Heart left ventricle (tissue), 16 donors: ENCODE data around the gene SRXN1. TPM values are rescaled to one million over a fixed set of nuclear protein-coding genes. Genes with fewer than 3 reads are reported as not detected.

ENCODE experiments used
- ATAC-seq, 4 donors: fragments of 200-7000 bp; cut with Tn5 transposase; one replicate each; pipeline ENCODE4 v1.9.1; 2020 to 2022; ENCODE audit warnings: moderate library complexity in 4 of 4, mild to moderate bottlenecking in 3 of 4, moderate number of reproducible peaks in 1 of 4
- DNase-seq, 5 donors: peaks; one replicate each; pipeline ENCODE4 v3.0.0-alpha.2; 2020
- H3K27ac ChIP-seq, 12 donors: fragments of 200-600 bp; sonication (generic) in 4 of 12; one replicate each; pipeline versions ENCODE4 v1.5.0 to v1.8.0; 2016 to 2022; ENCODE audit warnings: mild to moderate bottlenecking in 2 of 12
- H3K27me3 ChIP-seq, 9 donors: fragments of 200-600 bp; sonication (generic) in 2 of 9; one replicate each; pipeline versions ENCODE4 v1.5.1 to v1.8.0; 2016 to 2022; ENCODE audit warnings: mild to moderate bottlenecking in 3 of 9
- H3K36me3 ChIP-seq, 9 donors: fragments of 200-600 bp; sonication (generic) in 2 of 9; one replicate each; pipeline versions ENCODE4 v1.5.0 to v1.8.0; 2018 to 2022; ENCODE audit warnings: mild to moderate bottlenecking in 2 of 9
- H3K4me1 ChIP-seq, 12 donors: fragments of 200-600 bp; sonication (generic) in 4 of 12; one replicate each; pipeline versions ENCODE4 v1.5.0 to v1.8.0; 2016 to 2022; ENCODE audit warnings: mild to moderate bottlenecking in 3 of 12
- H3K4me3 ChIP-seq, 12 donors: fragments of 200-600 bp; sonication (generic) in 4 of 12; one replicate each; pipeline versions ENCODE4 v1.5.0 to v1.8.0; 2017 to 2022; ENCODE audit warnings: mild to moderate bottlenecking in 9 of 12, moderate library complexity in 4 of 12
- H3K9me3 ChIP-seq, 12 donors: fragments of 200-600 bp; sonication (generic) in 4 of 12; one replicate each; pipeline versions ENCODE4 v1.5.0 to v1.8.0; 2016 to 2022; ENCODE audit warnings: mild to moderate bottlenecking in 1 of 12
- POLR2A ChIP-seq, 2 donors: fragments of 450-650 bp; IDR thresholded peaks; one replicate each; pipeline ENCODE4 v1.6.1; 2017; ENCODE audit warnings: antibody characterized with exemption in 2 of 2, mild to moderate bottlenecking in 2 of 2, moderate library complexity in 2 of 2
- WGBS, 4 donors: extraction: QIAGEN DNeasy Blood & Tissue Kit in 2 of 4; methylation state at CpG; one replicate each; pipeline versions ENCODE4 v1.1.5 to v1.1.7; 2013 to 2018; 5-methylcytosine and 5-hydroxymethylcytosine counted together
- intact Hi-C, 10 donors: fragments of 100-400 bp; cut with DNase I; formaldehyde crosslinking; loops; one replicate each; pipeline versions ENCODE4 v1.11.1 to v1.14.2; 2022
- polyA plus RNA-seq, 2 donors: library from polyadenylated mRNA; stranded (reverse); fragments of 200-250 nt; gene quantifications; one replicate each; pipeline ENCODE4 v1.2.3, GENCODE V29; 2013
- total RNA-seq, 9 donors: library from RNA; depleted of rRNA in 2 of 9; stranded (reverse); fragments of >200 nt in 2 of 9; fragmentation: NEBNext Ultra II Directional in 3 of 9; extraction: Animal tissue kit (Norgen Biotek cat#: 25700) in 3 of 9; gene quantifications; one replicate each; pipeline versions ENCODE4 v1.1.0 to v1.2.4, GENCODE V29; 2016 to 2023
- TF ChIP-seq, protein P1 (sequence below), 12 donors: fragments of 200-600 bp; sonication (generic) in 4 of 12; IDR thresholded peaks; one replicate each; pipeline versions ENCODE4 v1.5.0 to v1.8.0; 2018 to 2022; ENCODE audit warnings: antibody characterized with exemption in 12 of 12, mild to moderate bottlenecking in 5 of 12
- donor health status: ischemic (EF 13 %, LVEDD 7.1; RV severe dilation, severe dysfunction).
- donor health status: healthy with polysubstance abuse.
- donor health status: DM: no; HTN: yes; CAD: no.
- donor health status: DM: no; HTN: no; CAD: no.
- donor health status: ischemic (EF 25% LVEDD 6.9; RV normal size, moderate dysfunction).
- donor health status: ischemic (EF 25% LVEDD 5.7; RV mildly dilated, moderate dysfunction).
- donor health status: healthy.
- donor health status: DM: yes; HTN: yes; CAD: no.
- donor health status: ischemic (EF 35%, LVEDD 5.7; RV mildly dilated, moderate dysfunction).
- donor health status: nonischemic (EF 11% LVEDD 7.7; RV severe dilation, severe dysfunction).
- donor health status: DM: yes; HTN: yes; CAD: no.
- donor health status: PGD.
- donor health status: ischemic (EF 29% LVEDD 5.4; RV normal size, mild dysfunction).
- donor health status: nonischemic (EF 23%, LVEDD 6.1; RV moderate dilation, normal function).

SRXN1 gene
- total and polyA plus RNA-seq, 11 donors, result 11.8 to 147 (median 39.1) TPM

DNA sequence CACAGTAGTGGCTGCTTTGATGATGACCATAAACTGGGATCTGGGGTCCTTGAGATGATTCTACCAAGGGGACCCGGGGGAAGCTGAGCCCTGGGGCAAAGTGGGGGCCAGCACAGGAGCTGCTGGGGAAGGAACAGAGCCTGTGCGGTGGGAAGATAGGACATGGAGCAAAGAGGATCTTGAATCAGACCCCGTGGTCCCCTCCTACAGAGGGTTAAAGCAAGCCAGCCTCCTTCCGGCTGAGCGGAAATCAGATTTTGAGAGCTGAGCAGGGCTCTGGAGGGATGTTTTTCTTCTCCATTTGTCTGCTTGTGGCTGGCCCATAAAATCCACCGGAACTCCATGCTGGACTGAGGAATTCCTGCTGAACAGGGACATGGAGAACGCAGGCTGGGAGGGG is 32.8 kb downstream of the SRXN1 start:
- Histone ChIP-seq H3K9me3 (peaks cover 0 to 11% (median 6%) of the 10 kb centered on the region in 12 donors), H3K4me1 (peaks cover 0 to 8% (median 1%) of the 10 kb centered on the region in 12 donors), H3K27me3 (no peaks in the 10 kb centered on the region), H3K4me3 (no peak overlapping the region), H3K36me3 (no peaks in the 10 kb centered on the region), H3K27ac (no peak overlapping the region)
- ATAC-seq, result no peak
- no peak for DNase-seq
- intact Hi-C loops, result no loop called here
- no peak for TF ChIP-seq POLR2A (IDR thresholded peaks at IDR 0.05)
- TF ChIP-seq, protein P1, sequence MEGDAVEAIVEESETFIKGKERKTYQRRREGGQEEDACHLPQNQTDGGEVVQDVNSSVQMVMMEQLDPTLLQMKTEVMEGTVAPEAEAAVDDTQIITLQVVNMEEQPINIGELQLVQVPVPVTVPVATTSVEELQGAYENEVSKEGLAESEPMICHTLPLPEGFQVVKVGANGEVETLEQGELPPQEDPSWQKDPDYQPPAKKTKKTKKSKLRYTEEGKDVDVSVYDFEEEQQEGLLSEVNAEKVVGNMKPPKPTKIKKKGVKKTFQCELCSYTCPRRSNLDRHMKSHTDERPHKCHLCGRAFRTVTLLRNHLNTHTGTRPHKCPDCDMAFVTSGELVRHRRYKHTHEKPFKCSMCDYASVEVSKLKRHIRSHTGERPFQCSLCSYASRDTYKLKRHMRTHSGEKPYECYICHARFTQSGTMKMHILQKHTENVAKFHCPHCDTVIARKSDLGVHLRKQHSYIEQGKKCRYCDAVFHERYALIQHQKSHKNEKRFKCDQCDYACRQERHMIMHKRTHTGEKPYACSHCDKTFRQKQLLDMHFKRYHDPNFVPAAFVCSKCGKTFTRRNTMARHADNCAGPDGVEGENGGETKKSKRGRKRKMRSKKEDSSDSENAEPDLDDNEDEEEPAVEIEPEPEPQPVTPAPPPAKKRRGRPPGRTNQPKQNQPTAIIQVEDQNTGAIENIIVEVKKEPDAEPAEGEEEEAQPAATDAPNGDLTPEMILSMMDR (IDR thresholded peaks at IDR 0.05), result no peak
- WGBS, 4 donors, result 40 to 60% (median 46%) methylated on average over 7 of the region's 7 CpGs

DNA sequence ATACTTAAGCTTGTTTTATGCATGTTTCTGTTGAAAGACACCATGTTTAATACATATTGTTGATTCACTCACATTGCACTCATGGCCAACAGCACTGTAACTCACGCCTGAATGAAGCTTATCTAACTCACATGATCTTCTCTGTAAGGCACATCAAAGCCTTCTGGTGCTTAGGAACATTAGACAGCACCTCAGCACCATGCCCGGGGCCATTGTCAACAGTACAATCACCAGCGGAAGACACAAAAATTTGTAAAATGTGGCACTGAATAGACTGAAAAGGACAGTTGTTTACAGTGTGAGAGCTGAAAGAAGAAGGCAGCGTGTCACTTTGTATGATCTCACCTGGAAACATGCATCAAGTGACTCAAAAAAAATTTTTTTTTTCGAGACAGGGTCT is 34.0 kb downstream of the SRXN1 start:
- no peak overlapping the region for H3K27ac ChIP-seq
- H3K36me3 ChIP-seq, result no peaks in the 10 kb centered on the region
- H3K4me3 ChIP-seq, result no peak overlapping the region
- WGBS, 4 donors, result 64 to 75% (median 71%) methylated on average over 5 of the region's 5 CpGs
- H3K4me1 ChIP-seq, result peaks cover 0 to 8% (median 1%) of the 10 kb centered on the region in 12 donors
- intact Hi-C loops, result no loop called here
- DNase-seq, result no peak
- ATAC-seq, result no peak
- H3K27me3 ChIP-seq, result no peaks in the 10 kb centered on the region
- H3K9me3 ChIP-seq, result peaks cover 0 to 11% (median 6%) of the 10 kb centered on the region in 12 donors
- no peak for TF ChIP-seq POLR2A (IDR thresholded peaks at IDR 0.05)
- TF ChIP-seq, protein P1 (IDR thresholded peaks at IDR 0.05), result no peak

DNA sequence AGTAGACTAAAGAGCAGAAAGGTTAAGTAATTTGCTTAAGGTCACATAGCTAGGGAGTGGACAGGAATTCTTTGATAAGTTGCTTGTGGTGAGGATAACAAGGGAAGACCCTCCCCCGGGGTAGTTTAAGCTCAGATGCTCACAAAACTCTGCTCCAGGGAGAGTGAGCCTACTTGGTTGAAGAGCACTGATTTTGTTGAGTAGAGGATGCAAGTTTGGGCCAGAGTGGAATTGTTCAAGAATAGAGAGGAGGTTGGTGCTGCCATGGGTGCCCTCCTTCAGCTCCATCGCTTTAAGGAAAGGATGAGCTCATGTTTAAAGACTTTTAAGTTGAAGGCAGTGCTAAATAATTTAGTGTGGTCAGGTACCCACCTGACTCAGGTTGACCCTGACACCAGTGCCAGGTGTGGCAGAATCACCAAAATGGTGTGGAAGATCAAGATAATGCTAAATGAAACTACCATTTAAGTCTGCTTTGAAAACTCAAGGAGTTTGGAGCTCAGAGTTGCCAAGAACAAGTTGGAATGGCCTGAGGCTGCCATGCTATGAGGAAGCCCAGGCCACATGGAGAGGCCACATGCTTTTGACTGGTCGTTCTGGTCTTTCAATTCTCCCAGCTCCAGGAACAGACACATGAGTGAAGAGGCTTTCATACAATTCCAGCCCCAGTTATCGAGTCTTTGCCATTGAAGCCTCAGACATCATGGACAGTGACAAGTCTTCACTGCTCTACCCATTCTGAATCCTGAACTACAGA is 34.9 kb downstream of the SRXN1 start:
- intact Hi-C loops, result no loop called here
- WGBS, 4 donors, result 89 to 95% (median 93%) methylated on average over 4 of the region's 4 CpGs
- no peak for ATAC-seq
- H3K4me3 ChIP-seq, result no peak overlapping the region
- H3K27me3 ChIP-seq, result peaks cover 0 to under 1% (median 0%) of the 10 kb centered on the region in 9 donors
- TF ChIP-seq, protein P1 (IDR thresholded peaks at IDR 0.05), result no peak
- TF ChIP-seq POLR2A (IDR thresholded peaks at IDR 0.05), result no peak
- H3K4me1 ChIP-seq, result peaks cover 0 to 8% (median 1%) of the 10 kb centered on the region in 12 donors
- no peak overlapping the region for H3K27ac ChIP-seq
- no peak for DNase-seq
- peaks cover 0 to 11% (median 6%) of the 10 kb centered on the region in 12 donors for H3K9me3 ChIP-seq
- no peaks in the 10 kb centered on the region for H3K36me3 ChIP-seq

DNA sequence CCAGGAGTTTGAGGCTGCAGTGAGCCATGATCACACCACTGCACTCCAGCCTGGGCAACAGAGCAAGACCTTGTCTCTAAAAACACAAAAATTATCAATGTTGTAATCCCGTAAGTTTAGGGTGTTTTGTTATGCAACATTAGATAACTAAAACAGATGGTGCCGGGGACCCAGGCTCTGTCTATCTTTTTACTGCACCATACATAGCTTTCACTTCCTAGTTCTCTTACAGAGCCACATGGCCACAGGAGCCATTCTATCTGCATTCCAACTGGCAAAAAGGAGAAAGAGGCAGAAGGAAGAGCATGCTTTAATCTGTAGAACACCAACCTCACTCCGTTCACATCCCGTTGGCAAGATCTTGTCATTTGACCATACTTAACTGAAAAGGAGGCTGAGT is 37.5 kb downstream of the SRXN1 start:
- Histone ChIP-seq H3K4me1 (peaks cover 0 to 18% (median 2%) of the 10 kb centered on the region in 12 donors), H3K9me3 (peaks cover 0 to 11% (median 6%) of the 10 kb centered on the region in 12 donors), H3K27me3 (peaks cover 0 to 25% (median 0%) of the 10 kb centered on the region in 9 donors), H3K4me3 (no peak overlapping the region), H3K27ac (no peak overlapping the region), H3K36me3 (no peaks in the 10 kb centered on the region)
- intact Hi-C loops, result no loop called here
- ATAC-seq, result no peak
- TF ChIP-seq, protein P1 (IDR thresholded peaks at IDR 0.05), result no peak
- TF ChIP-seq POLR2A (IDR thresholded peaks at IDR 0.05), result no peak
- no peak for DNase-seq
- 81 to 88% (median 85%) methylated on average over 4 of the region's 4 CpGs for WGBS, 4 donors
